Activated naive CD8-positive, alpha-beta T cell treated with anti-CD3 and anti-CD28 coated beads, Interleukin-2, amount 10 ng/mL, durations not matched to agents 7 days and 5 days (primary cell): Measurements from ENCODE around the gene GPS1. TPM values are rescaled to one million over a fixed set of nuclear protein-coding genes. Genes with fewer than 3 reads are reported as not detected.

Experiments used
- ATAC-seq: fragments of 150-1000 bp; cut with Tn5 transposase; one replicate; pipeline ENCODE4 v1.10.0; 2021; ENCODE audit warnings: low read depth, moderate library complexity
- POLR2A ChIA-PET: fragments of 350-600 bp; sonication (Branson Sonifier 250); formaldehyde crosslinking; loops from one replicate; lab custom pipeline; 2021; ENCODE audit warnings: antibody characterized with exemption; lab: Charles Lee
- DNase-seq: peaks from one replicate; pipeline ENCODE4 v3.0.0; 2021
- H3K27ac Mint-ChIP-seq: one replicate; pipeline ENCODE4 v1.8.0; 2022; ENCODE audit warnings: mild to moderate bottlenecking, mixed read lengths
- H3K27me3 Mint-ChIP-seq: one replicate; pipeline ENCODE4 v1.8.0; 2022; ENCODE audit warnings: mild to moderate bottlenecking, moderate library complexity, mixed read lengths
- H3K36me3 Mint-ChIP-seq: one replicate; pipeline ENCODE4 v1.8.0; 2021; ENCODE audit warnings: mild to moderate bottlenecking, mixed read lengths
- H3K4me1 Mint-ChIP-seq: one replicate; pipeline ENCODE4 v1.8.0; 2021; ENCODE audit warnings: mixed read lengths
- H3K4me3 Mint-ChIP-seq: one replicate; pipeline ENCODE4 v1.8.0; 2022; ENCODE audit warnings: mild to moderate bottlenecking, moderate library complexity, mixed read lengths
- H3K9me3 Mint-ChIP-seq: one replicate; pipeline ENCODE4 v1.8.0; 2021; ENCODE audit warnings: mixed read lengths
- total RNA-seq, 2 experiments: library from RNA; stranded (reverse); gene quantifications; one replicate each; pipeline ENCODE4 v1.2.3, GENCODE V29; 2021

The GPS1 gene
- total RNA-seq, 2 experiments from 2014 or later = 76.0 to 79.8 TPM

DNA sequence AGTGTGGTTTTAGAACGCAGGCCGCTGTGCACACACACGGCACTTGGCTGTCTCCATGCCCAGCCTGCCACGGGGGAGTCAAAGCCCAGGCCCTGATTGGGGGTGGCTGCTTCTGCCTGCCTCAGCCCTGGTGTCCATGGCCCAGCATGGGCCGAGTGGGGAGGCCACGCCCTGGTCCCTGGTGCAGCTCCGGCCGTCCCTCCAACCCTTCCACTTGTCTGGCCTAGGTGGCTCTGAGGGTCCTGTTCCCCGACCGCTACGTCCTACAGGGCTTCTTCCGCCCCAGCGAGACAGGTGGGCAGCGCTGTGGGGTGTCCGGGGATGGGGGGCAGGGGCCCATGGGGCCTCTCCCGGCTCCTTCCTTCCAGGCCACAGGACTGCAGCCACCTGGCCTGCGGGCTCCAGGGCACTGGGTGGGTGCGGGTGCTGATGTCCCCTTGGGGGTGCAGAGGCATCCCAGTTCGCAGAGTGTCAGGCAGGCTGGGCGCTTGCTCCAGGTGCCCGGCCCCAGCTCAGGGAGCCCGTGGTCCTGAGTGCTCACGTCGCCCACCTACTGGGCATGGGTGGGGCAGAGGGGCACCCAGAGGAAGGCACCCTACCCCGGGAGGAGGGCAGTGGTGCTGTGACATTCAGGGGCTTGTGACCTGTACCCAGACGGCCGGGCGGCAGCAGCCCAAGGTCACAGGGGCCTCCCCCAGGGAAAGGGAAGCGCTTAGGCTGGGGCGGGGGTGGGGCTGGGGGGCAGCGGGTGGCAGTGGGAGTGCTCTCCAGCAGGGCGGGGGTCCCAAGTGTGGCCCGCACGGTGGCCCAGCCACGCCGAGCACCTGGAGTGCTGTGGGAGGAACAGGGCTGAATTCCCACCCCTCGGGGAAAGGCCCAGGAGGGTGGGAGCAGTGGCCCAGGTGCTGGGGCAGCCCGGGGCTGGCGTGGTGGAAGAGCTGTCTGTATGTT, 40.8 kb upstream of the GPS1 start:
- H3K9me3 Mint-ChIP-seq = no peaks in the 10 kb centered on the region
- no peaks in the 10 kb centered on the region for H3K27me3 Mint-ChIP-seq
- H3K4me1 Mint-ChIP-seq = peaks cover 6% of the 10 kb centered on the region
- H3K4me3 Mint-ChIP-seq = no peak overlapping the region
- H3K27ac Mint-ChIP-seq = no peak overlapping the region
- H3K36me3 Mint-ChIP-seq = no peaks in the 10 kb centered on the region
- ATAC-seq (no peak), DNase-seq (no peak)
- POLR2A ChIA-PET = interaction anchor here (1.6 kb wide), 1 partner anchor 10 kb away, joined by 6 read pairs; no protein-coding TSS in a partner anchor

GRCh38 chr17:82011617-82012187, 40.0 kb upstream of the GPS1 start:
- Mint-ChIP-seq H3K27me3 (no peaks in the 10 kb centered on the region), H3K4me3 (no peak overlapping the region), H3K27ac (no peak overlapping the region), H3K36me3 (no peaks in the 10 kb centered on the region), H3K9me3 (no peaks in the 10 kb centered on the region), H3K4me1 (peaks cover 2% of the 10 kb centered on the region)
- DNase-seq (no peak), ATAC-seq (no peak)
- POLR2A ChIA-PET = no interaction called here

DNA sequence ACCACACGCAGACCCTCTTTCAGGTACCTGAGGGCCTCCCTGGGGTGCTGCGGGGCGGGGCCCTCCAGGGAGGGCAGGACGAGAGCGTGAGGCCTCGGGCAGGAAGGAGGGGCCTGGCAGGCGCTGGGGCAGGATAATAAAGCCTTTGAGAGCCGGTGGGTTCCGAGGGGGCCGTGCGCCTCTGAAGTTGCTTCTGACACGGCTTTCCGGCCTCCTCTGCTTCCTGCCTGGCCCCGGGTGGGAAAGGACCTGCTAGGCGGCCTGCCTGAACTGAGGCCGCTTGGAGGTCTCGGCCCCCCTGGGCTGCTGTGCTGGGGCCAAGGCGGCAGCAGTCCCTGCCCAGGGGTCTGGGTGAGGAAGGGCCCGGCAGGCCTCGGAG, 39.4 kb upstream of the GPS1 start:
- H3K4me3 Mint-ChIP-seq = no peak overlapping the region

GRCh38 chr17:82012640-82013295, 38.9 kb upstream of the GPS1 start:
- H3K4me3 Mint-ChIP-seq = no peak overlapping the region
- peaks cover 2% of the 10 kb centered on the region for H3K4me1 Mint-ChIP-seq
- no peaks in the 10 kb centered on the region for H3K27me3 Mint-ChIP-seq
- ATAC-seq (no peak), DNase-seq (no peak)
- H3K27ac Mint-ChIP-seq = no peak overlapping the region
- no peaks in the 10 kb centered on the region for H3K36me3 Mint-ChIP-seq
- POLR2A ChIA-PET = no interaction called here
- H3K9me3 Mint-ChIP-seq = no peaks in the 10 kb centered on the region

More for the DNA sequence above, 39.4 kb upstream of the GPS1 start:
- no peaks in the 10 kb centered on the region for H3K9me3 Mint-ChIP-seq
- ATAC-seq (no peak), DNase-seq (no peak)
- POLR2A ChIA-PET = no interaction called here
- no peaks in the 10 kb centered on the region for H3K27me3 Mint-ChIP-seq
- peaks cover 2% of the 10 kb centered on the region for H3K4me1 Mint-ChIP-seq
- no peak overlapping the region for H3K27ac Mint-ChIP-seq
- no peaks in the 10 kb centered on the region for H3K36me3 Mint-ChIP-seq

DNA sequence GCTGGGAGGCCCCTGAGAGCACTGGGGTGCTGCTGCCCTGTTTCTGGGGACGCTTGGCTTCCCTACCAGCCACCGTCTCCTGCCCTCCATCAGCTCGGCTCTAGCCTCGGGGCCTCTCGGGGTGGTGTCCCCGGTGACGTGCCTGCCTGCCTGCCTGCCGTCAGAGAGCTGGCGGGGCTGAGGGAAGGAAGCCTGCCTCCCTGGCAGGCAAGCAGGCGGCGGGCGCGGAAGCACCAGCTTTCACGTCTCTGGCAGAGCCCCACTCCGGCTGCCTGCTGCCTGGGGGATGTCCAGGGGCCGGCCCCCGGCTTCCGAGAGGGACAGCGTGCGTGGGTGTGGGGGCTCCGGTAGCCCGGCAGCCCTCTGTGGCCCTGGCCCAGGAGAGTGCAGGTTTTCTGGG, 38.4 kb upstream of the GPS1 start:
- Mint-ChIP-seq H3K27me3 (no peaks in the 10 kb centered on the region), H3K27ac (no peak overlapping the region), H3K36me3 (no peaks in the 10 kb centered on the region), H3K4me1 (peaks cover 2% of the 10 kb centered on the region), H3K9me3 (no peaks in the 10 kb centered on the region), H3K4me3 (no peak overlapping the region)
- DNase-seq = no peak
- no peak for ATAC-seq
- POLR2A ChIA-PET = no interaction called here

DNA sequence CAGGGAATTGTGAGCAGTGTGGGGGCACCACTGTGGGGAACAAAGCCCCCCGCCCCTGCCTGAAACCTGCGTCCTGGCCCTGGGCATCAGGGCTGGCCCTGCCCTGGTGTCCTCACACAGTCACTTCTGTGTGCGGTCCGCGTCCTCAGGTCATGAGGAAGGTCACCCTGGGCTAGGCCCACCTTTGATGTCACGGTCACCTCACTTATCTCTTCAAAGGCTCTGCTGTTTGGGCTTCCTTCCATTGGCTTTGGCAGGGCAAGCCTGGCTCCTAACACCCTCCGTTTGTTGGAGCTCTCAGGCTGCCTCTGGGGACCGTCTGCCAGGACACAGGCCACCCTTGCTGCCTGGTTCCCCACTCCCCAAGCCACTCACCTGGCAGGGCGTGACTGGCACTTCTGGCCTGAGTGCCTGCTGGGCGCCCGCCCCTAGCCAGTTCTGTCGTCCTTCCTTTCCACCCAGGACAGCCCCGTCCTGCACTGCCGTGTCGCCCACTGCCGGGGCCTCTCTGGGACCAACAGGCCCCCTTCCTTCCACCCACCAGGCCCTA, 37.9 kb upstream of the GPS1 start:
- POLR2A ChIA-PET = no interaction called here
- DNase-seq = no peak
- Mint-ChIP-seq H3K9me3 (no peaks in the 10 kb centered on the region), H3K27me3 (no peaks in the 10 kb centered on the region), H3K4me3 (no peak overlapping the region), H3K36me3 (no peaks in the 10 kb centered on the region), H3K27ac (no peak overlapping the region), H3K4me1 (peaks cover 2% of the 10 kb centered on the region)
- no peak for ATAC-seq

- DNase-seq (no peak), ATAC-seq (no peak)
- POLR2A ChIA-PET = interaction anchor here (0.5 kb wide), 1 partner anchor 131 kb away, joined by 3 read pairs; no protein-coding TSS in a partner anchor
- no peaks in the 10 kb centered on the region for H3K36me3 Mint-ChIP-seq
- H3K4me3 Mint-ChIP-seq = no peak overlapping the region
- no peaks in the 10 kb centered on the region for H3K9me3 Mint-ChIP-seq
- H3K27me3 Mint-ChIP-seq = no peaks in the 10 kb centered on the region
- H3K4me1 Mint-ChIP-seq = peaks cover 1% of the 10 kb centered on the region
- H3K27ac Mint-ChIP-seq = no peak overlapping the region
Measured at GRCh38 chr17:82014432-82014831, 37.3 kb upstream of the GPS1 start.

DNA sequence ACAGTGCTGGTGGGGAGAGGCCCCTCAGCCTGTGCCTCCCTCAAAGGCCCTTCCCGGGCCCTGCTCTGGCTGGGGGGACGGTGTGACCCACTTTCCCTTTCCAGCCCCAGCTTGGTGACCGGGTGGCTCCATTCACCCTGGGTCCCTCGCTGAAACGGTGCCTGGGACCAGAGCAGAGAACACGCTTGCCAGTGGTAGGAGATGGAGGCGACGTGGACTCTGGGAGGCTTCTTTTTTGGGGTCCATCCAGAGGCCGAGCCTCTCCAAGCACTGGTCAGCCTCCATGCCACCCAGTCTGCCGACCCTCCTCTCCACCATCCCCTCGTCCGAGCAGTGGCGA, 36.8 kb upstream of the GPS1 start:
- ATAC-seq (no peak), DNase-seq (no peak)
- Mint-ChIP-seq H3K9me3 (no peaks in the 10 kb centered on the region), H3K4me3 (no peak overlapping the region), H3K4me1 (no peaks in the 10 kb centered on the region), H3K27ac (no peak overlapping the region), H3K27me3 (no peaks in the 10 kb centered on the region), H3K36me3 (no peaks in the 10 kb centered on the region)
- POLR2A ChIA-PET = interaction anchor here (0.5 kb wide), 1 partner anchor 132 kb away, joined by 3 read pairs; no protein-coding TSS in a partner anchor

GRCh38 chr17:82015311-82015971, 36.3 kb upstream of the GPS1 start:
- Mint-ChIP-seq H3K4me3 (no peak overlapping the region), H3K36me3 (no peaks in the 10 kb centered on the region), H3K9me3 (no peaks in the 10 kb centered on the region), H3K4me1 (no peaks in the 10 kb centered on the region), H3K27ac (no peak overlapping the region), H3K27me3 (no peaks in the 10 kb centered on the region)
- POLR2A ChIA-PET = no interaction called here
- DNase-seq (no peak), ATAC-seq (no peak)

- Mint-ChIP-seq H3K27ac (no peak overlapping the region), H3K9me3 (no peaks in the 10 kb centered on the region), H3K4me1 (peaks cover 3% of the 10 kb centered on the region), H3K27me3 (no peaks in the 10 kb centered on the region), H3K36me3 (no peaks in the 10 kb centered on the region), H3K4me3 (no peak overlapping the region)
- DNase-seq (no peak), ATAC-seq (no peak)
- POLR2A ChIA-PET = no interaction called here
Measured at GRCh38 chr17:82016061-82016874, 35.4 kb upstream of the GPS1 start.

- ATAC-seq = no peak
- Mint-ChIP-seq H3K4me1 (peaks cover 8% of the 10 kb centered on the region), H3K27ac (no peak overlapping the region), H3K36me3 (no peaks in the 10 kb centered on the region), H3K27me3 (no peaks in the 10 kb centered on the region), H3K4me3 (no peak overlapping the region), H3K9me3 (no peaks in the 10 kb centered on the region)
- DNase-seq = no peak
- POLR2A ChIA-PET = no interaction called here
Measured at GRCh38 chr17:82016875-82017459, 34.7 kb upstream of the GPS1 start.

DNA sequence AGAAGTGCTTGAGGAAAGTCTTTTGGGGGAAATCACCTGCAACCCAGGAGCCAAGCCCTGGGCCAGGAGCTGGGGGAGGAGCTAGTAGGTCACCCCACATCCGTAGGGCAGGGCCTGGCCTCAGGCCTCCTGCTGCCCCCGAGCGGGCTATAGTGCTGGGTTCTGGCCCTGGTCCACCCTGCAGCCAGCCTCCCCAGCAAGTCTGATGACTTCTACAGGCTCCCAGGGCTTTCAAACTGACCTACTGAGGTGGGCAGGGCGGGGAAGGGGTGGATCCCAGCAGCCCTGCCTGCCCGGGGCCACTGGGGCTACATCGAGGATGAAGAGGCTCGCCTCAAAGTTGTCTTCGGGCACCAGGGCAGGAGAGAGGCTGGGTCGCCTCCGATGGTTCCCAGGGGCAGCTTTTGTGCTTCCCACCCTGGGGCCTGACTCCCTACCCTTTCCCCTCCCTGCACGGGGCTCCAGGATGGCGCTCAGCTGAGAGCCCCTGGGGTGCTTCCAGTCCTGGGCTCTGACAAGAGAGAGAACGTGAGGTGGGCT, 34.0 kb upstream of the GPS1 start:
- H3K27me3 Mint-ChIP-seq = no peaks in the 10 kb centered on the region
- ATAC-seq (no peak), DNase-seq (no peak)
- no peaks in the 10 kb centered on the region for H3K9me3 Mint-ChIP-seq
- no peak overlapping the region for H3K27ac Mint-ChIP-seq
- POLR2A ChIA-PET = no interaction called here
- no peak overlapping the region for H3K4me3 Mint-ChIP-seq
- H3K4me1 Mint-ChIP-seq = peaks cover 9% of the 10 kb centered on the region
- H3K36me3 Mint-ChIP-seq = no peaks in the 10 kb centered on the region
